GM12873 (cell line): ENCODE measurements around the gene TSNAXIP1.

Experiments used
- TF ChIP-seq, protein P1 (sequence below): IDR thresholded peaks from 2 replicates; pipeline ENCODE4 v1.5.1; 2012; ENCODE audit warnings: low read depth, mild to moderate bottlenecking, moderate library complexity, low read length, control low read depth; ENCODE audit not compliant: insufficient read depth; ENCODE audit errors: missing control alignments

TSNAXIP1 gene

DNA sequence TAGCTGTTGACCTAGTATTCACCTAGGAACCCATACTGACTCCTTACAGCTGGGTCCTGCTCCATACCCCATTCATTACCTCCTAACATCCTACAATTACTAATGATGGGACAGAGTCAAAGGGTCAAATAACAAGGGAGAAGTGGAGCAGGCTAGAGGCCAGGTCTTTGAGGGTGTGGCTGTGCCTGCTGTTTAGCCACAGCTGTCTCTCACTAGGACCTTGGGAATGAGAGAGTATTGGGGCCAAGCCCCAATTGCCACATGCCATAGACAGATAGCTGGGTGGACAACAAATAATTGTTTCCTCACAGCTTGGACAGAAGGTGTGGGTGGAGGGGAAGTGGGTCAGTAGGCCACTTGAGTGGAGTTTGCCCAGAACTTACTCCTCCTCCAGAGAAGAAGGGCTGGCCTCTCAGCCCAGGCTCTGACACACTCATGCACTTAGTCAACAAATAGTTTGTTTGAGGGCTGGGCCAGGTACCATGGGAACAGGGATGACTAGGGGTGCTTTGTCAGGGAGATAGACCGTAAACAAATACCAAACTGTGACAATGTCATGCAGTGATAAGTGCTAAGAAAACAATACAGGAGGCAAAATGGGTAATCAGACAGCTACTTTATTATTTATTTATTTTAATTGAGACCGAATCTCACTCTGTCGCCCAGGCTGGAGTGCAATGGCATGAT lies 51.0 kb downstream of the TSNAXIP1 start:
- TF ChIP-seq, protein P1, sequence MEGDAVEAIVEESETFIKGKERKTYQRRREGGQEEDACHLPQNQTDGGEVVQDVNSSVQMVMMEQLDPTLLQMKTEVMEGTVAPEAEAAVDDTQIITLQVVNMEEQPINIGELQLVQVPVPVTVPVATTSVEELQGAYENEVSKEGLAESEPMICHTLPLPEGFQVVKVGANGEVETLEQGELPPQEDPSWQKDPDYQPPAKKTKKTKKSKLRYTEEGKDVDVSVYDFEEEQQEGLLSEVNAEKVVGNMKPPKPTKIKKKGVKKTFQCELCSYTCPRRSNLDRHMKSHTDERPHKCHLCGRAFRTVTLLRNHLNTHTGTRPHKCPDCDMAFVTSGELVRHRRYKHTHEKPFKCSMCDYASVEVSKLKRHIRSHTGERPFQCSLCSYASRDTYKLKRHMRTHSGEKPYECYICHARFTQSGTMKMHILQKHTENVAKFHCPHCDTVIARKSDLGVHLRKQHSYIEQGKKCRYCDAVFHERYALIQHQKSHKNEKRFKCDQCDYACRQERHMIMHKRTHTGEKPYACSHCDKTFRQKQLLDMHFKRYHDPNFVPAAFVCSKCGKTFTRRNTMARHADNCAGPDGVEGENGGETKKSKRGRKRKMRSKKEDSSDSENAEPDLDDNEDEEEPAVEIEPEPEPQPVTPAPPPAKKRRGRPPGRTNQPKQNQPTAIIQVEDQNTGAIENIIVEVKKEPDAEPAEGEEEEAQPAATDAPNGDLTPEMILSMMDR, result no peak

DNA sequence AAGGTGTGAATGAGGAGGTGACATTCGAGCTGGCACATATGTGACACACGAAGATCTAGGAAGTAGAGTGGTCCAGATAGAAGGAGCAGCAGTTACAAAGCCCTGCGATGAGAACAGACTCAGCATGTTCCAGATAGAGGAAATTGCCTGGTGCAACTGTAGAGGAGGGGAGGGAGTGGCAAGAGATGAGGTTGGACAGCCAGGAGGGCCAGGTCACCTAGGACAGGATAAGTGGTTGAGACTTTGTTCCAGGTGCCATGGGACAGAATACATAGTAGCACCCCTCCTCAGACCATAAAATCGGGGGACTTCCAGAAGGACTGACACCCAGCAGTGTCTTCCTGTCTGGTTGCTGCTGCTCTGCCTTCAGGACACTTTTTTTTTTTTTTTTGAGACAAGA lies 51.8 kb downstream of the TSNAXIP1 start:
- TF ChIP-seq, protein P1, result no peak

DNA sequence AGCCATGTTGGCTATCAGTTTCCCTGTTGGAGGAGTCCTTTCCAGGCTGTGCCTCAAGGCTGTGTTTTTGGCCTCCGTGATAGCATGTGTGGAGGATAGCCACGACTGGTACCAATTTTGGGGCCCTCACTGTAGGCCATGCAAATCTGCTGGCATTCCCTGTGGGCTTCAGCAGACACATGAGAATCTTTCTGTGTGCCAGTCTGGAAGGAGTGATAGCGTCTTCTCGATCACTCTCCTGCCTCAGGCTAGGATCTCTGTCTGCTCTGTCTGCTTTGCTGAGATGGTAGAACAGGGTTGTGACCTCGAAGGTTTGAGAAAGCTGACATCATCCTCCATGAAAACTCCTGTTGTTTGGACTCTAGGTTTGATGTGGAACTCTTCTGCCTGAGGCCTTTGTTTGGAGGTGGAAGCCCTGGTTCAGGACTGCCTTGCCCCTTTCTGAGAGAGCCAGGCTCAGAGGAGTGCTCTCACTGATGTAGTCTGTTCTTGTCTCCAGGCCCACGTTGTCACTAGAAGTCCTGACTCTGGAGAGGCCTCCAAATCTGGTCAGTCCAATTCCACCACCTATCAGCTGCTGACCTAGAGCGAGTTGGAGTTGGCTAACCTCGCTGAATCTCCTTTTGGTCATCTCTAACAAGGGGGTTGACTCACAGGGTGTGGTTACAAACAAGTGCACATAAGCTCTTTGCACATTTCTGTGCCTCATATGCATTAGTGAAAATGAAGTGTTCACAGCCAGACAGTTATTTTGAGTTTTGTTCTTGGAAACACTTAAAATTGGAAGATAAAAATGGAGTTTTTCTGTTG lies 54.1 kb downstream of the TSNAXIP1 start:
- TF ChIP-seq, protein P1, result no peak

DNA sequence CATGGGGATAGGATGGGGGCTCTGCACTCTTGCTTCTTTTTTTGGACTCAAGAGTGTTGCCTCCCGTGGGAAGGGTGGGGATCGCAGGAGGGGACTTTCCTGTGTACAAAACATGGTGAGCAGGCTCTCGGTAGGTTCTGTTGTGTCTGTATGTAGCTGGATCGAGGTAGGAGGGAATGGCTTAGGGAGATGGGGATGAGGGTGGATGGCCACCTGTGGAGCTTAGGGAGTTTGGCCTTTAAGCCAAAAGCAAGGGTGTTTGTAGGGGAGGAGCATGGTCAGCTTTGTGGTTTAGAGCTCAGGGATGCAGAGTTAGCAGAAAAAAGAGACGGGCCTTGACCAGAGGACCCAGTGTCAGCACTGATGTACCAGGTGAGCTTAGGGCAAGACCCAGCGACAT lies 55.2 kb downstream of the TSNAXIP1 start:
- TF ChIP-seq, protein P1, result no peak

DNA sequence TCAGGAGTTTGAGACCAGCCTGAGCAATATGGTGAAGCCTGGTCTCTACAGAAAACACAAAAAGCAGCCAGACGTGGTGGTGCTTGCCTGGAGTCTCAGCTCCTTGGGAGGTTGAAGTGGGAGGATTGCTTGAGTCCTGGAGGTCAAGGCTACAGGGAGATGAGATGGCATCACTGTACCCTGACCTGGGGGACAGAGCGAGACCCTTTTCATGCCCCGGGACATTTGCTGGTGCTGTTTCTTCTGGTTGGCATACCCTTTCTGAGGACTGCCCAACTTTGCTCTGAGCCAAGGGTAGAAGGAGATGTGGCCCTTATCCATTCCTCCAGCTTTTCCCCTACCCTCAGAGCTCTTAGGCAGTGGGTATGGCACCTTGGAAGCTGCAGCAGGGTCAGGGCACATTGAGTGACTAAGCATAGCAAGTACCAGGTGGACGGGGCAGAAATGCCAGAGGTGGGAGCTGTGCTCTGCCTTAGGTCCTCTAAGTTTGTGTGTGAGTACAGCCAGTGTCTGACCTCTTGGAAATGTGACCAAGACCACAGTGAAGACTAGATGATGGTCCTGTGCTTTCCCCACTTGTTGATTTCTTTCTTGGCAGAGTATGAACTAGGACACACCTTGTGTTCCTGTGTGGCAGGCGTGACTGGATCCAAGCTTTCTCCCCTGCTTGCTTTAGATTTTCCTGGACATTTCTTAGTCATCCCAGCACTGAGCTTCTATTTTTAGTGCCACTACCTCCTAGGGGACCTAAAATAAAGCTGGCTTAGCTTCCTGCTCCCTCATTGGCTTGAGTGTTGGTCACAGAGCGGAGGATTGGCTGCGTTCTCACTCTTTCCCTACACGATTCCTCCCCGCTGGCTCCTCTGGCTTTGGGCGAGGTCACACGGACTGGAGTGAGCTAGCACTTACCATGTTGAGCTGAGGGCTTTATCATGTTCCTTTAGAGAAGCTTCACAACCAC lies 56.2 kb downstream of the TSNAXIP1 start:
- TF ChIP-seq, protein P1, result no peak

DNA sequence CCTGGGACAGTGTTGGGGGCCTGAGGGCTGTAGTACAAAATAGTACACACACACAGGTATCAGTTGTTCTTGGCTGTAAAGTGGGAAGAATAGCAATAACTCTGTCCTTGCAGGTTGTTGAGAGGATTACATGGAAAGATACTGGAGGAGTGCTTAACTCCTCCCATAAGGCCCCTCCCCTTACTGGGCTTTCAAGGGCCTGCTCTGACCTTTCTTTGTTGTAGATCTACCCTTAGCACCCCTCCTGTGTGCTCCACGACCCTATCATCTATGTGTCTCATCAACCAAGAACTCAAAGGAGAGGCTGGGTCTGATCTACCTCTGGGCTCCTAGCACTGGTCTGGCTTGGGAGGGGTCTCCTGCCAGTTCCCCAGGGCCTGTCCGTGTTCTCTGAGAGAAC lies 57.9 kb downstream of the TSNAXIP1 start:
- TF ChIP-seq, protein P1, result no peak

DNA sequence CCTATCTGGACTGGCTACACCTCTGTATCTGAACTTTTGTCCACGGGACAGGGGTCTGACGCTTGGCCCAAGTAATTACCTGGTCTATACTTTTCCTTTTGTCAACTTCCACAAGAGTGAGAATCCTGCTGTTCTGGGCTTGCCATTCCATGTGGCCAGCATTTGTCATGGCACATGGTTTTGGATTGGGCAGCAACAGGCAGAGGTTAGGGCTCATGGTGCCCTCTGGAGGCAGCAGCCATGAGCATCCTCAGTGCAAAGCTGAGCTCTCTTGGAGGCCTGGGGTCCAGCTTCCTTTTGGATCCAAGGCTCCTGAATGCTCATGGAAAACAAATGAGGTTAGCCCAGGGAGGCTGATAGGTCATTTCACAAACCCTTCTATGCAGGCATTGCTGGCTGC lies 58.6 kb downstream of the TSNAXIP1 start:
- TF ChIP-seq, protein P1, result peak; percentile 54
